T-cell (primary cell): Measurements from ENCODE around the gene FTO. TPM values are rescaled to one million over a fixed set of nuclear protein-coding genes. Genes with fewer than 3 reads are reported as not detected.
"Not testable (repeated sequence)": the region's sequence is repeated elsewhere in the genome, so short reads cannot be mapped to it uniquely, and the experiment has no call there.

Source experiments
- ATAC-seq, 4 experiments: fragments of 200-7000 bp in 3 of 4; fragments of 150-1000 bp in 1 of 4; cut with Tn5 transposase; replicated peaks in 1 of 4; 1 replicate in 3 of 4; 2 replicates in 1 of 4; pipeline ENCODE4 v1.10.0; 2021; ENCODE audit warnings: moderate library complexity in 3 of 4, mild to moderate bottlenecking in 2 of 4, moderate number of reproducible peaks in 1 of 4
- CTCF ChIA-PET, 2 donors: fragments of 300-600 bp; sonication (Branson Sonifier 250); formaldehyde crosslinking; loops; one replicate each; lab custom pipeline; 2022; ENCODE audit warnings: antibody characterized with exemption in 2 of 2; lab: Charles Lee
- POLR2A ChIA-PET, 2 donors: fragments of 300-600 bp; sonication (Branson Sonifier 250); formaldehyde crosslinking; loops; one replicate each; lab custom pipeline; 2022; ENCODE audit warnings: antibody characterized with exemption in 2 of 2; lab: Charles Lee
- DNase-seq, 35 experiments: peaks; one replicate each; pipeline versions ENCODE4 v3.0.0 to v3.0.0-alpha.2; 2013 to 2023
- H3K27ac ChIP-seq: one replicate; pipeline ENCODE4 v1.5.1; 2013; ENCODE audit warnings: low read length
- H3K27me3 ChIP-seq, 2 experiments: replicated peaks in 1 of 2; 1 replicate in 1 of 2; 2 replicates in 1 of 2; pipeline versions ENCODE4 v1.6.1 to v1.7.0; 2013; ENCODE audit warnings: low read length in 1 of 2, mixed read lengths in 1 of 2; ENCODE audit not compliant: control insufficient read depth in 2 of 2, insufficient read depth in 2 of 2; ENCODE audit errors: extremely low read depth in 1 of 2
- H3K36me3 ChIP-seq, 2 donors: 1 replicate in 1 of 2; 2 replicates in 1 of 2; pipeline versions ENCODE4 v1.6.1 to v1.7.0; 2013; ENCODE audit warnings: low read length in 1 of 2; ENCODE audit not compliant: control insufficient read depth in 2 of 2, insufficient read depth in 1 of 2; ENCODE audit errors: extremely low read depth in 1 of 2
- H3K4me1 ChIP-seq, 2 experiments: 1 replicate in 1 of 2; 2 replicates in 1 of 2; pipeline versions ENCODE4 v1.6.1 to v1.7.0; 2013; ENCODE audit warnings: low read length in 2 of 2, mixed read lengths in 1 of 2; ENCODE audit not compliant: insufficient read depth in 2 of 2, control insufficient read depth in 1 of 2; ENCODE audit errors: extremely low read depth in 1 of 2
- H3K4me3 ChIP-seq, 2 donors: 1 replicate in 1 of 2; 2 replicates in 1 of 2; pipeline versions ENCODE4 v1.5.1 to v1.7.0; 2013; ENCODE audit warnings: mild to moderate bottlenecking in 2 of 2, low read length in 1 of 2, moderate library complexity in 1 of 2; ENCODE audit not compliant: control insufficient read depth in 1 of 2; ENCODE audit errors: extremely low read depth in 1 of 2
- H3K9me3 ChIP-seq: 2 replicates; pipeline ENCODE4 v1.7.0; 2013
- H3K27ac Mint-ChIP-seq, 2 donors: one replicate each; pipeline ENCODE4 v1.8.0; 2020 to 2021; ENCODE audit warnings: mild to moderate bottlenecking in 2 of 2, mixed read lengths in 2 of 2
- H3K27me3 Mint-ChIP-seq, 2 donors: one replicate each; pipeline ENCODE4 v1.8.0; 2021 to 2022; ENCODE audit warnings: mixed read lengths in 2 of 2
- H3K36me3 Mint-ChIP-seq: one replicate; pipeline ENCODE4 v1.8.0; 2021; ENCODE audit warnings: mixed read lengths
- H3K4me1 Mint-ChIP-seq, 3 donors: one replicate each; pipeline ENCODE4 v1.8.0; 2020 to 2022; ENCODE audit warnings: mixed read lengths in 3 of 3, mild to moderate bottlenecking in 1 of 3
- H3K4me3 Mint-ChIP-seq, 3 donors: one replicate each; pipeline ENCODE4 v1.8.0; 2020 to 2022; ENCODE audit warnings: mild to moderate bottlenecking in 3 of 3, mixed read lengths in 3 of 3, moderate library complexity in 3 of 3
- H3K9me3 Mint-ChIP-seq, 3 donors: one replicate each; pipeline ENCODE4 v1.8.0; 2020 to 2022; ENCODE audit warnings: mixed read lengths in 3 of 3
- WGBS: methylation state at CpG from one replicate; pipeline ENCODE4 v1.1.5; 2013; ENCODE audit warnings: missing lambda C conversion rate; ENCODE audit not compliant: insufficient coverage; 5-methylcytosine and 5-hydroxymethylcytosine counted together
- total RNA-seq, 35 experiments: library from RNA in 6 of 35; stranded (reverse) in 6 of 35; fragments of 120-200 nt in 1 of 35; gene quantifications; one replicate each; pipeline versions ENCODE4 v1.2.1 to v1.2.4 and lab custom pipeline; 2013 to 2026

Gene FTO
- total RNA-seq, 5 donors from 2014 or later (not counting 1 experiment from before 2014, with no cell fraction given), result 44.7 to 69.0 (median 46.0) TPM

DNA sequence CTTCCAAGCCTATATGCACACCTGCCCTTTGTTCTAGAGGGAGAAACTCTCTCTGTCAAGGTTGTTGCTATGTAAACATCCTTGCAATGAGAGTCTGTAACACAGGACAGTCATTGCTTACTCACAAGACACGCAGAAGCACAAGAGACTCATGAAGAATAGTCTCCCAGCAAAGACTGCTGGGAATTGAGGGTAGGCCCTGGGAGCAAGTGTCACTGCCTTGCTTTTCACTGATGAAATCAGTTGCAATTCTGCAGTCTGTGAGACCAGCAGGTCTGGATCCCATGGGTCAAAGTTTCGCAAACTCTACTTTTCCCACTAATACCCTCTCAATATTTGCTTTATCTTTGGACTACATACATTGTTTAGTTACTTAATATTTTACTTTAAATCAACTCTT is 177.4 kb downstream of the FTO start:
- H3K27me3 ChIP-seq, result no peaks in the 10 kb centered on the region
- H3K4me1 ChIP-seq, result no peaks in the 10 kb centered on the region
- no peaks in the 10 kb centered on the region for H3K9me3 ChIP-seq
- WGBS, result 100% methylated on average over 1 of the region's 2 CpGs
- peaks cover 0 to 16% of the 10 kb centered on the region in 2 donors for H3K36me3 ChIP-seq
- ChIA-PET CTCF (interaction anchor here in 1 of 2 donors (0.6 kb wide), 1 partner anchor 1344 kb away, joined by 6 read pairs; no protein-coding TSS in a partner anchor), POLR2A (no interaction called here)
- no peak overlapping the region for H3K4me3 Mint-ChIP-seq
- DNase-seq, result no peak
- H3K4me1 Mint-ChIP-seq, result no peaks in the 10 kb centered on the region
- no peaks in the 10 kb centered on the region for H3K9me3 Mint-ChIP-seq
- peaks cover 67% of the 10 kb centered on the region for H3K36me3 Mint-ChIP-seq
- no peak for ATAC-seq
- no peak overlapping the region for H3K4me3 ChIP-seq
- no peaks in the 10 kb centered on the region for H3K27me3 Mint-ChIP-seq
- no peak overlapping the region for H3K27ac ChIP-seq
- no peak overlapping the region for H3K27ac Mint-ChIP-seq

DNA sequence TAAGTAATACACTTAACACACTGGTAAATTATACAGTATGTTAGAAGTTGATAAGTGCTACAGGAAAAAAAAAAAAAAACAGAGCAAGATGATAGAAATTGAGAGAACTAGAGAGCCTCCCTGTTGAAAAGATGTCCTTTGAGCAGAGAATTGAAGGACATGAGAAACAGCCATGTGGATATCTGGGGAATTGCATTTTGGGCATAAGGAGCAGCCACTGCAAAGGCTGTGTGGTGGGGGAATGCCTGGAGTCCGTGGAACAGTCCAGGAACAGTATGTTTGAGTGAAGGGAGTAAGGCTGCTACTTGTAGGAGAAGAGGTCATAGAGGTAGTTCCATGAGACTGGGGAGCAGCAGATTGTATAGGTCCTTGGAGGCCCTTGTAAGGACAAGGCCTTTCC is 178.4 kb downstream of the FTO start:
- Histone ChIP-seq H3K36me3 (peaks cover 0 to 16% of the 10 kb centered on the region in 2 donors), H3K4me3 (no peak overlapping the region), H3K4me1 (no peaks in the 10 kb centered on the region), H3K9me3 (no peaks in the 10 kb centered on the region), H3K27ac (no peak overlapping the region), H3K27me3 (no peaks in the 10 kb centered on the region)
- ATAC-seq (no peak), DNase-seq (no peak)
- no peaks in the 10 kb centered on the region for H3K27me3 Mint-ChIP-seq
- WGBS, result 91% methylated on average over 1 of the region's 1 CpG
- no peak overlapping the region for H3K27ac Mint-ChIP-seq
- H3K9me3 Mint-ChIP-seq, result peaks cover 0 to 6% (median 0%) of the 10 kb centered on the region in 3 donors
- no peak overlapping the region for H3K4me3 Mint-ChIP-seq
- ChIA-PET POLR2A (no interaction called here), CTCF (no interaction called here)
- peaks cover 67% of the 10 kb centered on the region for H3K36me3 Mint-ChIP-seq
- H3K4me1 Mint-ChIP-seq, result no peaks in the 10 kb centered on the region

DNA sequence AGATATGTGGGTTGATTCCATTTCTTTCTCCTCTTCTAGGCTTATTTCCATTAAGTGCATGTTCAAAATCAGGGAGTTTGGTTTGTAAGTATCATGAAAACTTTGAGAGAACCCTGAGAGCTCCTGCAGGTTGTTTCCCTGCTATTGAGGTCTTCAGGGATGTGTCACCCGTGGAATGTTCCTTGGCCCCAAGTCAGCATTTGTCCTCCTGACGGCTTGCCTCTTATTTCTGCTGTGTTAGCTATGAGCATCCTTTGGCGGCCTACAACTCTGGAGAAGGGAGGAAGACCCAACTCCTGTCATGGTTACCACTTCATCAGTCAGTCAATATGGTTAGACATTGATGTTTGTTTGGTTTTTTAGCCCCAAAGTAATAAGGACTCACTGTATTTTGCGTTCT is 180.8 kb downstream of the FTO start:
- peaks cover 75% of the 10 kb centered on the region for H3K36me3 Mint-ChIP-seq
- H3K27me3 Mint-ChIP-seq, result no peaks in the 10 kb centered on the region
- no peaks in the 10 kb centered on the region for H3K4me1 ChIP-seq
- no peak overlapping the region for H3K4me3 Mint-ChIP-seq
- H3K27ac Mint-ChIP-seq, result no peak overlapping the region
- peaks cover 0 to 20% of the 10 kb centered on the region in 2 donors for H3K36me3 ChIP-seq
- ChIA-PET POLR2A (interaction anchor here in 1 of 2 donors (0.6 kb wide), 1 partner anchor 14 kb away, joined by 3 read pairs; no protein-coding TSS in a partner anchor), CTCF (no interaction called here)
- no peak for DNase-seq
- peaks cover 0 to 6% (median 0%) of the 10 kb centered on the region in 3 donors for H3K9me3 Mint-ChIP-seq
- no peaks in the 10 kb centered on the region for H3K4me1 Mint-ChIP-seq
- H3K4me3 ChIP-seq, result no peak overlapping the region
- no peaks in the 10 kb centered on the region for H3K9me3 ChIP-seq
- no peak overlapping the region for H3K27ac ChIP-seq
- 83% methylated on average over 3 of the region's 4 CpGs for WGBS
- ATAC-seq, result no peak
- H3K27me3 ChIP-seq, result no peaks in the 10 kb centered on the region

DNA sequence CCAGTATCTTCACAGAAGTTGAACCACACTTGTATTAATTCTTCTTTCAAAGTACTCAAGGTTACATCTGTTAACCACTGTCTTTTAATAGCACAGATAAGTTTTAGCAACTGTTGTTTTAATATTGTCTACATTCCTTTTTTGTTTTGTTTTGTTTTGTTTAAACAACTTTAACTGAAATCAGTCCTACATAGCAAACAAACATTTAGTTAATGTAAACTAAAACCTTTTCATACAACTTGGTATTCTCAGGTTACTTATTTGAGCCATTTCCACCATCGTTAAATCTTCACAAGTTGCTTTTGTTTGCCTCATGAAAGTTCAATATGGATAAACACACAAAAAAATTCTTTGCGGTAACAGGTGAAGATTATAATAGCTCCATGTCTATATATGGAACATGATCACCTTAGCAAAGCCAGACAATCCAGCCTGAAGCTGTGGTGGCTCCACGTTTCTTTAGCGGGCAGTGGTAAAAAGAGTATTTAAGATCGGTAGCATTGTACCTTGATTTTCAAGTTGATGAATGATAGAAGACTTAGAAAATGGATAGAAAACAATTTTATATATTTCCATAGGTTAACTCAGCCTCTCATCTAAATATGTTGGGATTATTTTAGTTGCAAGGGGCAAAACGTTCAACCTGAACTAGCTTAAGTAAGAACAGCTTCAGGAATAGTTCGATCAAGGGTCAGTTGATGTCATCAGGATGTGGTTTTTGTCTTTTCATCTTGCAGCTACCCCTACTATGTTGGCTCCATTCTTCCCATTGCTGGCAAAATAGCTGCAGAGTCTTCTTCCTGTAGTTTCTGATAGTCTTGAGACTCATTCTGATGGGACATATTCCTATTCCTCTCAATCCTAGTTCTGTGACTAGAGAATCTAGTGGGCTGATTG is 182.8 kb downstream of the FTO start:
- Mint-ChIP-seq H3K9me3 (peaks cover 0 to 6% (median 0%) of the 10 kb centered on the region in 3 donors), H3K4me3 (no peak overlapping the region), H3K27me3 (no peaks in the 10 kb centered on the region), H3K27ac (no peak overlapping the region), H3K4me1 (peaks cover 0 to 1% (median under 1%) of the 10 kb centered on the region in 3 donors), H3K36me3 (peaks cover 63% of the 10 kb centered on the region)
- no peak overlapping the region for H3K4me3 ChIP-seq
- CTCF ChIA-PET, result interaction anchor here in 1 of 2 donors (0.5 to 0.7 kb wide), 3 partner anchors 11 to 194 kb away, joined by 3 to 4 read pairs (median 3); no protein-coding TSS in a partner anchor
- H3K9me3 ChIP-seq, result no peaks in the 10 kb centered on the region
- DNase-seq (no peak), ATAC-seq (no peak)
- no peaks in the 10 kb centered on the region for H3K27me3 ChIP-seq
- no peak overlapping the region for H3K27ac ChIP-seq
- H3K36me3 ChIP-seq, result peaks cover 0 to 5% of the 10 kb centered on the region in 2 donors
- no CpG with 5 or more reads among the region's 7 CpGs for WGBS
- POLR2A ChIA-PET, result no interaction called here
- H3K4me1 ChIP-seq, result no peaks in the 10 kb centered on the region

DNA sequence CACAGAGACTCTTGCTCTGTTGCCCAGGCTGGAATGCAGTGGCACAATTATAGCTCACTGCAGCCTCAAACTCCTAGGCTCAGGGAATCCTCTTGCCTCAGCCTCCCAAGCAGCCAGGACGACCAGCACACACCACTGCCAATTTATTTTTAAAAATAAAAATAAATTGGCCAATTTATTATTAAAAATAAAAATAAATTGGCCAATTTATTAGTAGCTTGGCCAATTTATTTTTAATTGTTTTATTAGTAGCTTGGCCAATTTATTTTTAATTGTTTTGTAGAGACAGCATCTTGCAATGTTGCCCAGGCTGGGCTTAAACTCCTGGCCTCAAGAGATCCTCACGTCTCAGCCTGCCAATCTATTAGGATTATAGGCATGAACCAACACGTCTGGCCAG is 184.3 kb downstream of the FTO start:
- Histone ChIP-seq H3K4me3 (no peak overlapping the region), H3K36me3 (peaks cover 0 to 4% of the 10 kb centered on the region in 2 donors), H3K27ac (no peak overlapping the region), H3K27me3 (no peaks in the 10 kb centered on the region), H3K4me1 (peaks cover 0 to 5% of the 10 kb centered on the region in 2 experiments), H3K9me3 (no peaks in the 10 kb centered on the region)
- WGBS, result 100% methylated on average over 2 of the region's 3 CpGs
- DNase-seq, result no peak
- Mint-ChIP-seq H3K27ac (no peak overlapping the region), H3K4me3 (no peak overlapping the region), H3K4me1 (peaks cover 6 to 10% (median 8%) of the 10 kb centered on the region in 3 donors), H3K36me3 (peaks cover 55% of the 10 kb centered on the region), H3K9me3 (peaks cover 0 to 6% (median 0%) of the 10 kb centered on the region in 3 donors), H3K27me3 (no peaks in the 10 kb centered on the region)
- POLR2A ChIA-PET, result no interaction called here
- CTCF ChIA-PET, result interaction anchor here in 1 of 2 donors (0.8 kb wide), 1 partner anchor 84 kb away, joined by 3 read pairs; no protein-coding TSS in a partner anchor
- ATAC-seq, result no peak

DNA sequence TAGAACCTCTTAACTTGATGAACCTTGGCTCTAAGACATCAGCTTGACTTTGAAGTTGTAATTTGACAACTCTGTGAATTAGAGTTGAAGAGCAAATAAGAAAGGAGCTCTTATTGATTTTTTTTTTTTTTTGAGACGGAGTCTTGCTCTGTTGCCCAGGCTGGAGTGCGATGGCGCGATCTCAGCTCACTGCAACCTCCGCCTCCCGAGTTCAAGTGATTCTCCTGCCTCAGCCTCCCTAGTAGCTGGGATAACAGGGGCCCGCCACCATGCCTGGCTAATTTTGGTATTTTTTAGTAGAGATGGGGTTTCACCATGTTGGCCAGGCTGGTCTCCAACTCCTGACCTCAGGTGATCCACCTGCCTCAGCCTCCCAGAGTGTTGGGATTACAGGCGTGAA is 186.9 kb downstream of the FTO start:
- H3K27me3 Mint-ChIP-seq, H3K27ac ChIP-seq, H3K9me3 ChIP-seq, H3K4me1 ChIP-seq, H3K36me3 ChIP-seq, ATAC-seq, H3K4me3 ChIP-seq, H3K9me3 Mint-ChIP-seq, H3K27me3 ChIP-seq, H3K4me1 Mint-ChIP-seq, H3K4me3 Mint-ChIP-seq, DNase-seq, H3K27ac Mint-ChIP-seq: not testable (repeated sequence)
- no CpG with 5 or more reads among the region's 8 CpGs for WGBS
- peaks cover 28% of the 10 kb centered on the region for H3K36me3 Mint-ChIP-seq
- CTCF ChIA-PET, result interaction anchor here (0.6 to 1.4 kb wide), 5 partner anchors 8 to 1342 kb away, joined by 3 to 6 read pairs (median 3); no protein-coding TSS in a partner anchor
- POLR2A ChIA-PET, result interaction anchor here in 1 of 2 donors (0.6 kb wide), 1 partner anchor 65 kb away, joined by 4 read pairs; no protein-coding TSS in a partner anchor
